Activated CD4-positive, alpha-beta T cell treated with anti-CD3 and anti-CD28 coated beads, Interleukin-2, amount 10 ng/mL, durations not matched to agents 7 days and 5 days (primary cell): Measurements from ENCODE around the gene OR5AS1. TPM values are rescaled to one million over a fixed set of nuclear protein-coding genes. Genes with fewer than 3 reads are reported as not detected.
"Not testable (repeated sequence)": the region's sequence is repeated elsewhere in the genome, so short reads cannot be mapped to it uniquely, and the experiment has no call there.

Source experiments
- CTCF ChIA-PET: fragments of 350-600 bp; sonication (Branson Sonifier 250); formaldehyde crosslinking; loops from one replicate; lab custom pipeline; 2021; ENCODE audit warnings: antibody characterized with exemption; lab: Charles Lee
- POLR2A ChIA-PET: fragments of 350-600 bp; sonication (Branson Sonifier 250); formaldehyde crosslinking; loops from one replicate; lab custom pipeline; 2021; ENCODE audit warnings: antibody characterized with exemption; lab: Charles Lee
- DNase-seq: peaks from one replicate; pipeline ENCODE4 v3.0.0-alpha.2; 2020
- H3K27ac Mint-ChIP-seq: one replicate; pipeline ENCODE4 v1.8.0; 2021; ENCODE audit warnings: mild to moderate bottlenecking, moderate library complexity, mixed read lengths
- H3K27me3 Mint-ChIP-seq: one replicate; pipeline ENCODE4 v1.8.0; 2021; ENCODE audit warnings: mixed read lengths
- H3K36me3 Mint-ChIP-seq: one replicate; pipeline ENCODE4 v1.8.0; 2021; ENCODE audit warnings: low read depth, mixed read lengths
- H3K4me1 Mint-ChIP-seq: one replicate; pipeline ENCODE4 v1.8.0; 2021; ENCODE audit warnings: mixed read lengths
- H3K4me3 Mint-ChIP-seq: one replicate; pipeline ENCODE4 v1.8.0; 2021; ENCODE audit warnings: mild to moderate bottlenecking, moderate library complexity, mixed read lengths
- H3K9me3 Mint-ChIP-seq: one replicate; pipeline ENCODE4 v1.8.0; 2021; ENCODE audit warnings: mixed read lengths
- total RNA-seq, 2 experiments: library from RNA; stranded (reverse); gene quantifications; one replicate each; pipeline ENCODE4 v1.2.3, GENCODE V29; 2021

OR5AS1 gene
- not detected for total RNA-seq

GRCh38 chr11:56027354-56027753 lies at the start of gene OR5AS1:
Gene OR5AS1 (plus strand): TSS chr11:56027654. CDS start chr11:56030419, 2,765 bp downstream.
- Mint-ChIP-seq H3K9me3 (peaks cover 6% of the 10 kb centered on the region), H3K36me3 (no peaks in the 10 kb centered on the region), H3K27me3 (no peaks in the 10 kb centered on the region), H3K4me3 (no peak within 1 kb of the TSS), H3K27ac (no peak within 1 kb of the TSS), H3K4me1 (no peaks in the 10 kb centered on the region)
- ChIA-PET POLR2A (no interaction called here), CTCF (no interaction called here)
- DNase-seq = no peak

GRCh38 chr11:55994525-55994924 lies 32.9 kb upstream of the OR5AS1 start, which contains the start of gene OR5F1:
Gene OR5F1 (minus strand): TSS chr11:55994625. CDS start chr11:55994625, 0 bp downstream.
- H3K36me3 Mint-ChIP-seq = no peaks in the 10 kb centered on the region
- H3K4me3 Mint-ChIP-seq = no peak within 1 kb of the TSS
- peaks cover 7% of the 10 kb centered on the region for H3K9me3 Mint-ChIP-seq
- H3K4me1 Mint-ChIP-seq = no peaks in the 10 kb centered on the region
- ChIA-PET CTCF (no interaction called here), POLR2A (no interaction called here)
- no peaks in the 10 kb centered on the region for H3K27me3 Mint-ChIP-seq
- no peak within 1 kb of the TSS for H3K27ac Mint-ChIP-seq
- DNase-seq = no peak

- Mint-ChIP-seq H3K36me3 (no peaks in the 10 kb centered on the region), H3K27ac (no peak overlapping the region)
Observed at GRCh38 chr11:56010716-56011115, 16.7 kb upstream of the OR5AS1 start.

GRCh38 chr11:56013805-56014204 lies 13.6 kb upstream of the OR5AS1 start:
- no peak overlapping the region for H3K27ac Mint-ChIP-seq
- no peaks in the 10 kb centered on the region for H3K36me3 Mint-ChIP-seq
- DNase-seq = no peak
- H3K4me1 Mint-ChIP-seq = no peaks in the 10 kb centered on the region
- POLR2A ChIA-PET = no interaction called here
- peaks cover 16% of the 10 kb centered on the region for H3K9me3 Mint-ChIP-seq
- H3K27me3 Mint-ChIP-seq = no peaks in the 10 kb centered on the region
- CTCF ChIA-PET = no interaction called here
- no peak overlapping the region for H3K4me3 Mint-ChIP-seq

More at GRCh38 chr11:56010716-56011115, 16.7 kb upstream of the OR5AS1 start:
- Mint-ChIP-seq H3K27me3 (no peaks in the 10 kb centered on the region), H3K4me3 (no peak overlapping the region), H3K4me1 (no peaks in the 10 kb centered on the region), H3K9me3 (peaks cover 18% of the 10 kb centered on the region)
- no peak for DNase-seq
- ChIA-PET POLR2A (interaction anchor here (0.5 kb wide), 1 partner anchor 739 kb away, joined by 3 read pairs; no protein-coding TSS in a partner anchor), CTCF (interaction anchor here (0.6 kb wide), 1 partner anchor 72 kb away, joined by 3 read pairs; no protein-coding TSS in a partner anchor)

GRCh38 chr11:56045538-56045937 lies 18.1 kb downstream of the OR5AS1 start:
- peaks cover 13% of the 10 kb centered on the region for H3K9me3 Mint-ChIP-seq
- POLR2A ChIA-PET = no interaction called here
- no peaks in the 10 kb centered on the region for H3K27me3 Mint-ChIP-seq
- no peak overlapping the region for H3K4me3 Mint-ChIP-seq
- H3K36me3 Mint-ChIP-seq = no peaks in the 10 kb centered on the region
- DNase-seq = no peak
- CTCF ChIA-PET = no interaction called here
- no peak overlapping the region for H3K27ac Mint-ChIP-seq
- no peaks in the 10 kb centered on the region for H3K4me1 Mint-ChIP-seq

- no peak for DNase-seq
Observed at GRCh38 chr11:56048480-56048879, 21.0 kb downstream of the OR5AS1 start.

GRCh38 chr11:56049487-56049886 lies 22.0 kb downstream of the OR5AS1 start:
- Mint-ChIP-seq H3K4me3 (no peak overlapping the region), H3K27me3 (no peaks in the 10 kb centered on the region), H3K9me3 (peaks cover 6% of the 10 kb centered on the region), H3K4me1 (no peaks in the 10 kb centered on the region), H3K36me3 (no peaks in the 10 kb centered on the region), H3K27ac (no peak overlapping the region)
- CTCF ChIA-PET = no interaction called here
- POLR2A ChIA-PET = no interaction called here
- no peak for DNase-seq

More at GRCh38 chr11:56048480-56048879, 21.0 kb downstream of the OR5AS1 start:
- no peaks in the 10 kb centered on the region for H3K4me1 Mint-ChIP-seq
- no peak overlapping the region for H3K4me3 Mint-ChIP-seq
- ChIA-PET POLR2A (no interaction called here), CTCF (no interaction called here)
- H3K36me3 Mint-ChIP-seq = no peaks in the 10 kb centered on the region
- no peaks in the 10 kb centered on the region for H3K27me3 Mint-ChIP-seq
- peaks cover 6% of the 10 kb centered on the region for H3K9me3 Mint-ChIP-seq
- no peak overlapping the region for H3K27ac Mint-ChIP-seq

GRCh38 chr11:56056366-56056765 lies 28.9 kb downstream of the OR5AS1 start:
- H3K4me1 Mint-ChIP-seq, H3K27ac Mint-ChIP-seq, H3K4me3 Mint-ChIP-seq, H3K27me3 Mint-ChIP-seq, CTCF ChIA-PET, H3K9me3 Mint-ChIP-seq, POLR2A ChIA-PET, DNase-seq, H3K36me3 Mint-ChIP-seq: not testable (repeated sequence)

GRCh38 chr11:56057661-56058237 lies 30.3 kb downstream of the OR5AS1 start:
- H3K36me3 Mint-ChIP-seq, H3K4me1 Mint-ChIP-seq, CTCF ChIA-PET, POLR2A ChIA-PET, H3K9me3 Mint-ChIP-seq, H3K4me3 Mint-ChIP-seq, H3K27ac Mint-ChIP-seq, DNase-seq, H3K27me3 Mint-ChIP-seq: not testable (repeated sequence)

GRCh38 chr11:56058260-56058780 lies 30.9 kb downstream of the OR5AS1 start:
- POLR2A ChIA-PET, H3K4me3 Mint-ChIP-seq, H3K9me3 Mint-ChIP-seq, H3K27me3 Mint-ChIP-seq, H3K27ac Mint-ChIP-seq, H3K36me3 Mint-ChIP-seq, DNase-seq, H3K4me1 Mint-ChIP-seq, CTCF ChIA-PET: not testable (repeated sequence)

- no peaks in the 10 kb centered on the region for H3K4me1 Mint-ChIP-seq
- CTCF ChIA-PET = no interaction called here
- POLR2A ChIA-PET = no interaction called here
- H3K4me3 Mint-ChIP-seq = no peak overlapping the region
- H3K27me3 Mint-ChIP-seq = no peaks in the 10 kb centered on the region
- no peaks in the 10 kb centered on the region for H3K36me3 Mint-ChIP-seq
- DNase-seq = no peak
- peaks cover 18% of the 10 kb centered on the region for H3K9me3 Mint-ChIP-seq
- no peak overlapping the region for H3K27ac Mint-ChIP-seq
Observed at GRCh38 chr11:56066980-56067379, 39.5 kb downstream of the OR5AS1 start.
